HepG2 (cell line): ENCODE measurements around the gene OGFOD3. TPM values are rescaled to one million over a fixed set of nuclear protein-coding genes. Genes with fewer than 3 reads are reported as not detected.

Experiments
- AGO1 ChIP-seq: fragments of 200-400 bp; formaldehyde crosslinking; IDR thresholded peaks from 2 replicates; pipeline ENCODE4 v1.6.1; 2017; ENCODE audit warnings: mild to moderate bottlenecking, low read depth, low read length, moderate library complexity; ENCODE audit not compliant: poor library complexity, severe bottlenecking
- ATF2 ChIP-seq: sonication (generic); formaldehyde crosslinking; IDR thresholded peaks from 2 replicates; pipeline ENCODE4 v1.4.0; 2020; ENCODE audit warnings: missing genetic modification reagents
- ATF5 ChIP-seq: sonication (generic); formaldehyde crosslinking; IDR thresholded peaks from 2 replicates; pipeline ENCODE4 v1.4.0; 2020; ENCODE audit warnings: mild to moderate bottlenecking, low read depth, missing genetic modification reagents
- CHCHD3 ChIP-seq: sonication (generic); formaldehyde crosslinking; IDR thresholded peaks from 2 replicates; pipeline ENCODE4 v1.8.0; 2022; ENCODE audit warnings: mild to moderate bottlenecking, missing genetic modification reagents, moderate library complexity
- ELF1 ChIP-seq: sonication (generic); formaldehyde crosslinking; IDR thresholded peaks from 2 replicates; pipeline ENCODE4 v1.4.0; 2020; ENCODE audit warnings: missing genetic modification reagents
- FOSL1 ChIP-seq: sonication (generic); formaldehyde crosslinking; IDR thresholded peaks from 2 replicates; pipeline ENCODE4 v1.9.0; 2021; ENCODE audit warnings: missing genetic modification reagents, borderline replicate concordance
- FUBP1 ChIP-seq: sonication (generic); formaldehyde crosslinking; IDR thresholded peaks from 2 replicates; pipeline ENCODE4 v1.5.1; 2020; ENCODE audit warnings: missing genetic modification reagents, mild to moderate bottlenecking, borderline replicate concordance
- GPBP1L1 ChIP-seq: sonication (generic); formaldehyde crosslinking; IDR thresholded peaks from 2 replicates; pipeline ENCODE4 v1.5.0; 2020; ENCODE audit warnings: mild to moderate bottlenecking, missing genetic modification reagents
- HOXA9 ChIP-seq: sonication (generic); formaldehyde crosslinking; IDR thresholded peaks from 2 replicates; pipeline ENCODE4 v1.8.1; 2022; ENCODE audit warnings: missing genetic modification reagents, mild to moderate bottlenecking, moderate library complexity, borderline replicate concordance
- IRF1 ChIP-seq: sonication (generic); formaldehyde crosslinking; IDR thresholded peaks from 2 replicates; pipeline ENCODE4 v1.4.0; 2020; ENCODE audit warnings: low read depth, mild to moderate bottlenecking, missing genetic modification reagents
- MIER2 ChIP-seq: IDR thresholded peaks from 2 replicates; pipeline ENCODE4 v1.6.1; 2016; ENCODE audit warnings: missing biosample characterization, missing genetic modification reagents
- PHF5A ChIP-seq: IDR thresholded peaks from one replicate; pipeline ENCODE4 v1.6.1; 2018; ENCODE audit warnings: low read depth, missing genetic modification reagents; ENCODE audit not compliant: unreplicated experiment
- REPIN1 ChIP-seq: sonication (generic); formaldehyde crosslinking; IDR thresholded peaks from 2 replicates; pipeline ENCODE4 v1.8.0; 2022; ENCODE audit warnings: missing genetic modification reagents, low read depth, mild to moderate bottlenecking, borderline replicate concordance
- SRSF1 ChIP-seq: fragments of 200-400 bp; formaldehyde crosslinking; optimal IDR thresholded peaks from 2 replicates; pipeline ENCODE3; 2017; ENCODE audit warnings: mild to moderate bottlenecking, low read depth, low read length, moderate library complexity
- SRSF4 ChIP-seq: fragments of 200-400 bp; formaldehyde crosslinking; IDR thresholded peaks from one replicate; pipeline ENCODE4 v1.6.1; 2018; ENCODE audit warnings: mild to moderate bottlenecking, low read depth, low read length, moderate library complexity; ENCODE audit not compliant: poor library complexity, severe bottlenecking
- SYNCRIP ChIP-seq: fragments of 200-400 bp; formaldehyde crosslinking; IDR thresholded peaks from 2 replicates; pipeline ENCODE4 v1.6.1; 2018; ENCODE audit warnings: mild to moderate bottlenecking, low read depth, low read length; ENCODE audit not compliant: insufficient read depth
- TBL1XR1 ChIP-seq: fragments of 150-350 bp; IDR thresholded peaks from 2 replicates; pipeline ENCODE4 v1.6.1; 2014; ENCODE audit warnings: borderline replicate concordance, low read length; ENCODE audit not compliant: partially characterized antibody
- TCF7L2 ChIP-seq: IDR thresholded peaks from 2 replicates; pipeline ENCODE4 v1.6.1; 2011; ENCODE audit warnings: mild to moderate bottlenecking, low read depth, low read length, moderate library complexity
- TP53 ChIP-seq: sonication (generic); formaldehyde crosslinking; conservative IDR thresholded peaks from 2 replicates; pipeline ENCODE4 v1.4.0; 2020; ENCODE audit warnings: missing genetic modification reagents
- ZBTB25 ChIP-seq: IDR thresholded peaks from 2 replicates; pipeline ENCODE4 v1.6.1; 2018; ENCODE audit warnings: missing genetic modification reagents
- ZKSCAN8 ChIP-seq: IDR thresholded peaks from 2 replicates; pipeline ENCODE4 v1.6.1; 2016; ENCODE audit warnings: borderline replicate concordance, missing genetic modification reagents, missing compliant biosample characterization
- ZNF256 ChIP-seq: sonication (generic); formaldehyde crosslinking; conservative IDR thresholded peaks from 2 replicates; pipeline ENCODE4 v1.4.0; 2020; ENCODE audit warnings: missing genetic modification reagents
- polyA plus RNA-seq, 8 experiments: library from polyadenylated mRNA; depleted of rRNA in 3 of 8; stranded (reverse) in 7 of 8; unstranded in 1 of 8; fragments of >200 nt; fragmentation: Illumina TruSeq in 4 of 8; extraction: Trizol in 4 of 8; gene quantifications; 2 replicates each; pipeline versions ENCODE4 v1.2.1 to v1.2.3, GENCODE V29; 2011 to 2016; ENCODE audit warnings: low read depth in 4 of 8, missing spikeins in 1 of 8, mixed read lengths in 1 of 8; ENCODE audit not compliant: insufficient read depth in 1 of 8
- total RNA-seq, 5 experiments: library from RNA; depleted of rRNA; stranded (reverse); fragments of >200 nt; fragmentation: Illumina TruSeq; extraction: Trizol; gene quantifications; 2 replicates each; pipeline ENCODE4 v1.2.3, GENCODE V29; 2016; ENCODE audit warnings: low read depth in 1 of 5

The OGFOD3 gene
- total and polyA plus RNA-seq, 2 of the 13 experiments (the other 11 are each of a cell fraction or from before 2014, with no cell fraction given), result 40.0 to 42.1 TPM

- TF ChIP-seq PHF5A (CRISPR knock-in tag), result no peak
- TF ChIP-seq ATF5 (CRISPR knock-in tag), result no peak
- no peak for TF ChIP-seq ATF2 (CRISPR knock-in tag)
- no peak for TF ChIP-seq ZKSCAN8 (CRISPR knock-in tag)
- TF ChIP-seq ZNF256 (CRISPR knock-in tag), result no peak
- no peak for TF ChIP-seq REPIN1 (CRISPR knock-in tag)
- TF ChIP-seq FOSL1 (CRISPR knock-in tag), result no peak
- no peak for TF ChIP-seq GPBP1L1 (CRISPR knock-in tag)
- no peak for TF ChIP-seq SRSF1
- TF ChIP-seq MIER2 (CRISPR knock-in tag), result no peak
- no peak for TF ChIP-seq TP53 (CRISPR knock-in tag)
- no peak for TF ChIP-seq FUBP1
- no peak for TF ChIP-seq SRSF4
- 0 out of 2 replicates have a peak, but pooled peaks have one; percentile 29 for TF ChIP-seq ELF1 (CRISPR knock-in tag)
- no peak for TF ChIP-seq IRF1 (CRISPR knock-in tag)
- no peak for TF ChIP-seq TBL1XR1
- no peak for TF ChIP-seq SYNCRIP
- no peak for TF ChIP-seq ZBTB25 (CRISPR knock-in tag)
- TF ChIP-seq CHCHD3 (CRISPR knock-in tag), result no peak
- no peak for TF ChIP-seq AGO1
- TF ChIP-seq TCF7L2, result no peak
- no peak for TF ChIP-seq HOXA9 (CRISPR knock-in tag)
Measured at GRCh38 chr17:82375359-82376041, 42.9 kb downstream of the OGFOD3 start (continued).
